Activated CD4-positive, alpha-beta memory T cell treated with anti-CD3 and anti-CD28 coated beads for 36 hours (primary cell): ENCODE results near the gene SPRY1. TPM values are rescaled to one million over a fixed set of nuclear protein-coding genes. Genes with fewer than 3 reads are reported as not detected.
A peak's percentile ranks its signal among the peaks of the same experiment; 100 is the strongest.

Experiments used
- CTCF ChIA-PET: fragments of 350-600 bp; sonication (Branson Sonifier 250); formaldehyde crosslinking; loops from one replicate; lab custom pipeline; 2021; ENCODE audit warnings: antibody characterized with exemption, inconsistent platforms; lab: Charles Lee
- POLR2A ChIA-PET: fragments of 350-600 bp; sonication (Branson Sonifier 250); formaldehyde crosslinking; loops from one replicate; lab custom pipeline; 2021; ENCODE audit warnings: antibody characterized with exemption; lab: Charles Lee
- DNase-seq: peaks from one replicate; pipeline ENCODE4 v3.0.0-alpha.2; 2020
- H3K27ac Mint-ChIP-seq: one replicate; pipeline ENCODE4 v1.8.0; 2021; ENCODE audit warnings: mixed read lengths
- H3K27me3 Mint-ChIP-seq: one replicate; pipeline ENCODE4 v1.8.0; 2021; ENCODE audit warnings: mixed read lengths
- H3K36me3 Mint-ChIP-seq: one replicate; pipeline ENCODE4 v1.8.0; 2021; ENCODE audit warnings: mixed read lengths
- H3K4me1 Mint-ChIP-seq: one replicate; pipeline ENCODE4 v1.8.0; 2021; ENCODE audit warnings: low read depth, mixed read lengths
- H3K4me3 Mint-ChIP-seq: one replicate; pipeline ENCODE4 v1.8.0; 2021; ENCODE audit warnings: mild to moderate bottlenecking, mixed read lengths
- H3K9me3 Mint-ChIP-seq: one replicate; pipeline ENCODE4 v1.8.0; 2021; ENCODE audit warnings: mixed read lengths
- intact Hi-C: fragments of 100-400 bp; cut with micrococcal nuclease; formaldehyde crosslinking; loops from one replicate; pipeline ENCODE4 v1.15.1; 2023
- total RNA-seq, 2 experiments: library from RNA; stranded (reverse); gene quantifications; one replicate each; pipeline ENCODE4 v1.2.3, GENCODE V29; 2021

The SPRY1 gene
- total RNA-seq, 2 experiments from 2014 or later = 11.1 to 14.0 TPM

- peaks cover 21% of the 10 kb centered on the region for H3K4me1 Mint-ChIP-seq
- CTCF ChIA-PET = no interaction called here
- H3K36me3 Mint-ChIP-seq = peaks cover 32% of the 10 kb centered on the region
Observed at GRCh38 chr4:123402121-123402465, 5.5 kb downstream of the SPRY1 start.

GRCh38 chr4:123403080-123403604, 6.5 kb downstream of the SPRY1 start:
- H3K27me3 Mint-ChIP-seq = peaks cover 20% of the 10 kb centered on the region
- ChIA-PET CTCF (no interaction called here), POLR2A (no interaction called here)
- H3K36me3 Mint-ChIP-seq = peaks cover 32% of the 10 kb centered on the region
- DNase-seq = no peak
- no peaks in the 10 kb centered on the region for H3K9me3 Mint-ChIP-seq
- no peak overlapping the region for H3K27ac Mint-ChIP-seq
- H3K4me1 Mint-ChIP-seq = peaks cover 18% of the 10 kb centered on the region
- intact Hi-C loops = no loop called here
- H3K4me3 Mint-ChIP-seq = no peak overlapping the region

More at GRCh38 chr4:123402121-123402465, 5.5 kb downstream of the SPRY1 start:
- POLR2A ChIA-PET = no interaction called here
- H3K9me3 Mint-ChIP-seq = no peaks in the 10 kb centered on the region
- H3K27me3 Mint-ChIP-seq = peaks cover 20% of the 10 kb centered on the region
- DNase-seq = no peak
- no peak overlapping the region for H3K27ac Mint-ChIP-seq
- intact Hi-C loops = no loop called here
- H3K4me3 Mint-ChIP-seq = no peak overlapping the region

GRCh38 chr4:123404533-123404932, 7.9 kb downstream of the SPRY1 start:
- ChIA-PET CTCF (interaction anchor here (2.4 kb wide), 1 partner anchor 10 kb away, joined by 8 read pairs; no protein-coding TSS in a partner anchor), POLR2A (no interaction called here)
- Mint-ChIP-seq H3K4me1 (peaks cover 12% of the 10 kb centered on the region), H3K27me3 (peaks cover 15% of the 10 kb centered on the region), H3K4me3 (no peak overlapping the region), H3K27ac (no peak overlapping the region), H3K36me3 (peaks cover 26% of the 10 kb centered on the region), H3K9me3 (no peaks in the 10 kb centered on the region)
- DNase-seq = no peak
- intact Hi-C loops = no loop called here

GRCh38 chr4:123405267-123405865, 8.8 kb downstream of the SPRY1 start:
- ChIA-PET POLR2A (no interaction called here), CTCF (interaction anchor here (2.4 kb wide), 1 partner anchor 11 kb away, joined by 8 read pairs; no protein-coding TSS in a partner anchor)
- Mint-ChIP-seq H3K27me3 (peaks cover 7% of the 10 kb centered on the region), H3K4me1 (peaks cover 4% of the 10 kb centered on the region), H3K4me3 (no peak overlapping the region), H3K27ac (no peak overlapping the region), H3K9me3 (no peaks in the 10 kb centered on the region), H3K36me3 (peaks cover 22% of the 10 kb centered on the region)
- no peak for DNase-seq
- intact Hi-C loops = no loop called here

GRCh38 chr4:123406872-123407271, 10.3 kb downstream of the SPRY1 start:
- peaks cover 2% of the 10 kb centered on the region for H3K27me3 Mint-ChIP-seq
- intact Hi-C loops = no loop called here
- H3K27ac Mint-ChIP-seq = no peak overlapping the region
- H3K4me1 Mint-ChIP-seq = peaks cover 4% of the 10 kb centered on the region
- peaks cover 16% of the 10 kb centered on the region for H3K36me3 Mint-ChIP-seq
- CTCF ChIA-PET = interaction anchor here (1.0 kb wide), 1 partner anchor 9 kb away, joined by 3 read pairs; no protein-coding TSS in a partner anchor
- H3K4me3 Mint-ChIP-seq = no peak overlapping the region
- no peaks in the 10 kb centered on the region for H3K9me3 Mint-ChIP-seq
- POLR2A ChIA-PET = no interaction called here
- no peak for DNase-seq

- POLR2A ChIA-PET = no interaction called here
- peaks cover 5% of the 10 kb centered on the region for H3K36me3 Mint-ChIP-seq
Observed at GRCh38 chr4:123408471-123409084, 12.0 kb downstream of the SPRY1 start.

GRCh38 chr4:123409334-123409733, 12.7 kb downstream of the SPRY1 start:
- peaks cover 16% of the 10 kb centered on the region for H3K4me1 Mint-ChIP-seq
- H3K4me3 Mint-ChIP-seq = no peak overlapping the region
- no peak for DNase-seq
- ChIA-PET CTCF (interaction anchor here (1.2 kb wide), 1 partner anchor 10 kb away, joined by 3 read pairs; no protein-coding TSS in a partner anchor), POLR2A (interaction anchor here (0.7 kb wide), 1 partner anchor 22 kb away, joined by 3 read pairs; no protein-coding TSS in a partner anchor)
- H3K9me3 Mint-ChIP-seq = no peaks in the 10 kb centered on the region
- peaks cover under 1% of the 10 kb centered on the region for H3K36me3 Mint-ChIP-seq
- intact Hi-C loops = no loop called here
- peaks cover 2% of the 10 kb centered on the region for H3K27me3 Mint-ChIP-seq
- H3K27ac Mint-ChIP-seq = no peak overlapping the region

More at GRCh38 chr4:123408471-123409084, 12.0 kb downstream of the SPRY1 start:
- Mint-ChIP-seq H3K4me1 (peaks cover 16% of the 10 kb centered on the region), H3K9me3 (no peaks in the 10 kb centered on the region), H3K27me3 (peaks cover 2% of the 10 kb centered on the region), H3K4me3 (no peak overlapping the region), H3K27ac (no peak overlapping the region)
- no peak for DNase-seq
- CTCF ChIA-PET = interaction anchor here (1.2 kb wide), 1 partner anchor 10 kb away, joined by 3 read pairs; no protein-coding TSS in a partner anchor
- intact Hi-C loops = no loop called here

GRCh38 chr4:123411514-123411913, 14.9 kb downstream of the SPRY1 start:
- no peak for DNase-seq
- H3K4me1 Mint-ChIP-seq = peaks cover 24% of the 10 kb centered on the region
- no peaks in the 10 kb centered on the region for H3K27me3 Mint-ChIP-seq
- ChIA-PET CTCF (no interaction called here), POLR2A (no interaction called here)
- H3K36me3 Mint-ChIP-seq = no peaks in the 10 kb centered on the region
- H3K9me3 Mint-ChIP-seq = no peaks in the 10 kb centered on the region
- intact Hi-C loops = no loop called here
- H3K27ac Mint-ChIP-seq = no peak overlapping the region
- H3K4me3 Mint-ChIP-seq = no peak overlapping the region

GRCh38 chr4:123412091-123412505, 15.5 kb downstream of the SPRY1 start:
- H3K27ac Mint-ChIP-seq = peak overlapping the region; percentile 28
- CTCF ChIA-PET = no interaction called here
- H3K36me3 Mint-ChIP-seq = no peaks in the 10 kb centered on the region
- no peak overlapping the region for H3K4me3 Mint-ChIP-seq
- no peak for DNase-seq
- peaks cover 26% of the 10 kb centered on the region for H3K4me1 Mint-ChIP-seq
- H3K9me3 Mint-ChIP-seq = no peaks in the 10 kb centered on the region
- intact Hi-C loops = no loop called here
- no peaks in the 10 kb centered on the region for H3K27me3 Mint-ChIP-seq
- POLR2A ChIA-PET = no interaction called here

- ChIA-PET CTCF (no interaction called here), POLR2A (no interaction called here)
- no peak for DNase-seq
- Mint-ChIP-seq H3K27me3 (no peaks in the 10 kb centered on the region), H3K4me3 (no peak overlapping the region), H3K36me3 (no peaks in the 10 kb centered on the region), H3K4me1 (peaks cover 26% of the 10 kb centered on the region), H3K27ac (no peak overlapping the region), H3K9me3 (no peaks in the 10 kb centered on the region)
- intact Hi-C loops = no loop called here
Observed at GRCh38 chr4:123412700-123413512, 16.3 kb downstream of the SPRY1 start.

- H3K4me1 Mint-ChIP-seq = peaks cover 44% of the 10 kb centered on the region
- DNase-seq = no peak
- H3K27me3 Mint-ChIP-seq = no peaks in the 10 kb centered on the region
- ChIA-PET POLR2A (no interaction called here), CTCF (no interaction called here)
- no peaks in the 10 kb centered on the region for H3K9me3 Mint-ChIP-seq
- H3K36me3 Mint-ChIP-seq = no peaks in the 10 kb centered on the region
- no peak overlapping the region for H3K27ac Mint-ChIP-seq
- intact Hi-C loops = no loop called here
- no peak overlapping the region for H3K4me3 Mint-ChIP-seq
Observed at GRCh38 chr4:123415576-123415975, 19.0 kb downstream of the SPRY1 start.

- no peak overlapping the region for H3K27ac Mint-ChIP-seq
Observed at GRCh38 chr4:123415977-123416376, 19.4 kb downstream of the SPRY1 start.

More at GRCh38 chr4:123415977-123416376, 19.4 kb downstream of the SPRY1 start:
- ChIA-PET CTCF (no interaction called here), POLR2A (no interaction called here)
- Mint-ChIP-seq H3K4me1 (peaks cover 45% of the 10 kb centered on the region), H3K4me3 (no peak overlapping the region), H3K27me3 (no peaks in the 10 kb centered on the region), H3K9me3 (no peaks in the 10 kb centered on the region), H3K36me3 (no peaks in the 10 kb centered on the region)
- intact Hi-C loops = no loop called here
- DNase-seq = peak; percentile 59
